Endometrium (tissue), 2 donors: ENCODE results near the gene USH1C.

Experiments
- FAIRE-seq: peaks from 2 replicates; lab custom pipeline; 2012; peaks lifted over from hg19 to GRCh38; lab: Jason Lieb, UNC
- donor health status: control.
- donor health status: control.

Gene USH1C

DNA sequence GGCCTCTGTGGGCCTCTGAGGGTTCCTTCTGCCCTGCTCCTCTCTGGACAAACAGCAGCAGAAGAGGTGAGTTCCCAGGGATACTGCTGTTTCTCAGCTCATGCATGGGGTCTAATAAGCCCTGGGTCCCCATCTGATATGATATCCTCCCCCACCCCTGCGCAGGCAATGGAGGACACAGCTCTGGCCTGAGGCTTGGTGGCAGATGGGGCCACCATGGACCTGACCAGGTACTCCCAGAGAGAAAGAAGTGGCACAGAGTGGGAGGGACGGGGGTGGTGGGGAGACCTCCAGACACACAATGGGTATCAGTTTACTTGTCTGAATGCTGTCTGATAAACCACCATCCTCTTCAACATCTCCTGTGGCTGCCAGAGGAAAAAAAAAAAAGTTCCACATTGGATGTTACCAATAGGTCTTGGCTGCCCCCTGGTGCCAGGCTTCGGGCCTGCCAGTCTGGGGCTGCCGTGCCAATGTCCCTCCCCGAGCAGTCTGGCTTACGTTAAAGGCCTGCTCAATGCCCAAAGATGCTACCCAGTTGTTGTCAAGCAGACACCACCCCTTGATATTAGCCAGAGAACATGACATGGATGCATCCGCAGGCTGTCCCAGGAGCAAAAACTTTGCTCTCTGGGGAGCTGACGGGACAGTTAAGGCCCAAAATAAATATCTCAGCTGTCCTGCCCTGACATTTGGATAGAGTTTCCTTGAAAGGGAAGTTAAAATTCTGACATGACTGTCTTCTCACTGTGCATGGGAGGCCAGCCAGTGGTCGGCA, 39.7 kb downstream of the USH1C start:
- FAIRE-seq = no peak

DNA sequence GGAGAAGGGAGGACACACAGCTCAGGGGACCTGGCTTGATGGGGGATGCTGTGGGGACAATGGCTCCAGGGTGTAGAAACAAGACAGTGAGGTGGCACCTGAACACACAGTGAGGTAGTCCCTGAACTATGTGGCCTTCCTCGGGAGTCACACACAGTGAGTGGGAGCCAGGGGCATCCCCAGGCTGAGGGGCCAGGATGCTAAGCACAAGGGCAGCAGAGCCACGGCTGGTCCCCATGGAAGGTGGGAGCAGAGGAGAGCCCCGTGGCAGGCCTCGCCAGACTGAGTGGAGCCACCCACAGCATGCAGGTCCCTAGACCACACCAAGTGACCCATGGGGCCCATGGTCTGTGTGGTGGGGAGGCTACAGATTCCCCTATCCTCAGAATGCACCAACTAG, 41.6 kb downstream of the USH1C start:
- FAIRE-seq = no peak

GRCh38 chr11:17500673-17501072, 43.5 kb downstream of the USH1C start:
- FAIRE-seq = no peak

DNA sequence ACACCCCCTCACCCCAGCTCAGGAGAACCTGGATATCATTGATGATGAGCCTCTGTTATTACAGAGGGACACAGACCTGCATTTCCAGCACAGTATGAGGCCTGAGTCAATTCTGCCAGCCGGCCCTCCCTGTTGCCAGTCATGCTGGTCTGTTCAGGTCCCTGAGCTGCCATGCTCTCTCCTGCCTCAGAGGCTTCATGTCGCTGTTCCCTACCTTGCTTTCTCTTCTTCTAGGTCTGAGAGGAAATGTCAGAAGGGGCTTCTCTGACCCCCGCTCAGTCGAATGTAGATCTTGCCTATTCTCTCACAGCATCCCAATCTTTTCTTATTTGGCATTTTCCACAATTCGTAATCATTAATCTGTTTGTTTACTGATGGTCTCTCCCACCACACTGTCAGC, 45.7 kb downstream of the USH1C start:
- FAIRE-seq = no peak

- FAIRE-seq = no peak
These were observed 46.2 kb downstream of the USH1C start for GRCh38 chr11:17498058-17498457.

DNA sequence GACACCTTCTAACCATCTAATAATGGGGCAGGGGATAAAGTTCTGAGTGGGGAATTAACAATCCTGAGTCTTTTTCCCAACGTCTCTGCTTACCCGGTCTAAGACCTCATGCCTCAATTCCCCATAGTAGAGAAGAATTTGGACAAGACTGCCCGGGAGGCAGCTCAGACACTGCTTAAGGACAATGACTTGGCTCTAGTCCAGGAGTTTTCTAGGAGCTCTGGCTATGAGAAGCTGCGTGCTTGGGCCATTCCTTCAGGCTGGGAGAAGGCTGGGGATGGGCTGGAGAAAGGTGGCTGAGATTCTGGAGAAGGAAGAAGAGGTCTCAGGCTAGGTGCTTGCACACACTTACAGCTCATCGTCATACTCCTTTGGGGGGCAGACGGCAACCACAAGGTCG, 47.8 kb downstream of the USH1C start:
- FAIRE-seq = no peak

GRCh38 chr11:17494019-17494418, 50.2 kb downstream of the USH1C start:
- FAIRE-seq = no peak

DNA sequence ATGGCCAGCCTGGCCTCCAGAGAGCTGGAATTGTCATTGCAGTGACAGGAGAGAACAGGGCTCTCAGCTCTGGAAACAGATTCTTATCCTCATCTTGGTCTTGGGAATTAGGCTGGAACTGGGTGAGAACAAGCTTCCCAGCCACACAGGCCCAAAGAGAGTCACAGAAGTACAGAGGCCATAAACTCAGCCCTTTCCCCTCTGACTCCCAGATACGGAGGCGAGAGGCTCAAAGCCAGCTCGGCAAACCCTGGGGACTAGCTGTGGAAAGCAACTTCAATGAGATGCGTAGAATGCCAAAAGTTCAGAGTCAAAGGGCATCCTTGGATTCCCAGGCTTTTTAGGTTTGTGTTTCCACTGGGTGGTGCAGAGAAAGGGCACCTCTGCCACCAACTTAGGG, 53.3 kb downstream of the USH1C start:
- no peak for FAIRE-seq

DNA sequence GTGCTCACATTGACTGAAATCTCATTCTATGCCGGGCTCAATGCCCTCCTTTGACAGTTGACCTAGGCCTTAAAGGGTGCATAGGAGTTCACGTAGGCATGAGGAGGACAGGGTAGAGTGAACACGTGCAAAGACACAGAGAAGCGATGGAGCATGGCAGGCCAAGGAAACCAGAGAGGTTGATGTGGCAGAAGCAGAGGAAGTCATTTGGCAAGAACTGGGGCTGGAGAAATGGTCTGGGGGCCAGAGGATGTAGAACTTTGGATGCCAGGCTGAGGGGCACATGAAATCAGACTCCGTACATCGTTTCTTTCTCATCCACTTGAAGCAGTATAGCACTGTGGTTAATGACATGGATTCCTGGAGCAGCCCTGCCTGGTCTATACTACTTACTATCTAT, 54.0 kb downstream of the USH1C start:
- FAIRE-seq = no peak

DNA sequence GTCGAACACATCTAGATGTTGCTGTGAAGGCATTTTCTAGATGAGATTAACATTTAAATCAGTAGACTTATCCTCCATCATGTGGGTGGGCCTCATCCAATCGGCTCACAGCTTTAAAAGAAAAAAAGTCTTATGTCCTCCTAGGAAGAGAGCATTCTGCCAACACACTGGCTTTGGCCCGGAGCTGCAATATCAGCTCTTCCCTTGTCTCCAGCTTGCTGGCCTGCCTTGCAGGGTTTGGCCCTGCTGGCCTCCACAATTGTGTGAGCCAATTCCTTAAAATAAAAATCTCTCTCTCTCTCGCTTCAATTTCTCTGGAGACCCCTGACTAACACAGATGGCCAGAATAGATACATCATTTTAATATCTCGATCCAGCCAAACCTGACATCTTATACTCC, 54.5 kb downstream of the USH1C start:
- no peak for FAIRE-seq

DNA sequence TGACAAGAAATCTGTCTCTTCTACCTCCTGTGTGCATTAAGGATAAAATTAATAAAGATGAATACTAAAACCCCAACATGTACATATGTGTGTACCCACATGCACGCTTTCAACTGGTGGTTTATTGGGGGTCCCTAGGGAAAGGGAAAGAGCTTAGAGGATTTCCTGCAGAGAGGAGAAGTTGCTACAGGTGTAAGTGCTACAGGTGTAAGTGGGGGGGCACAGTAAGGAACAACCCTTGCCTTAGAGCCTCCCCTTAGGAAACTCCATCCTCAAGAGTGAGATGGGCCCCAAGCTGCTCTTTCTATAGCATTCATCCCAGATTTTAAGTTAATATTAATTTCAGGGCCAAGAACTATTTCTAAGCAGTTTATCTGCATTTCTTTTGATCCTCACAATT, 55.7 kb downstream of the USH1C start:
- FAIRE-seq = no peak

GRCh38 chr11:17486646-17487045, 57.6 kb downstream of the USH1C start:
- FAIRE-seq = no peak

GRCh38 chr11:17483505-17483904, 60.7 kb downstream of the USH1C start:
- no peak for FAIRE-seq

DNA sequence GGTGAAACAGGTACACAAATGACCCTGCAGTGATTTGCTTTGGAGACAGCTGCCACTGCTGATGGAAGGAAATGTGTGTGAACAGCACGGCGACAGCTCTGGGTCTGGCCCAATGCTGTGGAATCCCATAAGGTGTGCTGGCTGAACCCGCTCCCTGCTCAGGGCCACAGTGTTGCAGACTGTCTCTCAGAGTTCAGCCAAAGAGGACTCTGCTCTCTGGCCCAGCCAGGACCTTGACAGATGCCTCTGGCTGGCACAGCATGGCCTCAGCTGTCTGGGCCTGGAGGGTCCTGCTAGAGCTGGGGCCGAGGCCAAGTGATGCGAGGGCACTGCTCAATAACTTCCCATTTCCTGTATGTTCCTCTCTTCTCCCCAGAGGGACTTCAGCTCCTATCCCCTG, 62.3 kb downstream of the USH1C start:
- FAIRE-seq = no peak

DNA sequence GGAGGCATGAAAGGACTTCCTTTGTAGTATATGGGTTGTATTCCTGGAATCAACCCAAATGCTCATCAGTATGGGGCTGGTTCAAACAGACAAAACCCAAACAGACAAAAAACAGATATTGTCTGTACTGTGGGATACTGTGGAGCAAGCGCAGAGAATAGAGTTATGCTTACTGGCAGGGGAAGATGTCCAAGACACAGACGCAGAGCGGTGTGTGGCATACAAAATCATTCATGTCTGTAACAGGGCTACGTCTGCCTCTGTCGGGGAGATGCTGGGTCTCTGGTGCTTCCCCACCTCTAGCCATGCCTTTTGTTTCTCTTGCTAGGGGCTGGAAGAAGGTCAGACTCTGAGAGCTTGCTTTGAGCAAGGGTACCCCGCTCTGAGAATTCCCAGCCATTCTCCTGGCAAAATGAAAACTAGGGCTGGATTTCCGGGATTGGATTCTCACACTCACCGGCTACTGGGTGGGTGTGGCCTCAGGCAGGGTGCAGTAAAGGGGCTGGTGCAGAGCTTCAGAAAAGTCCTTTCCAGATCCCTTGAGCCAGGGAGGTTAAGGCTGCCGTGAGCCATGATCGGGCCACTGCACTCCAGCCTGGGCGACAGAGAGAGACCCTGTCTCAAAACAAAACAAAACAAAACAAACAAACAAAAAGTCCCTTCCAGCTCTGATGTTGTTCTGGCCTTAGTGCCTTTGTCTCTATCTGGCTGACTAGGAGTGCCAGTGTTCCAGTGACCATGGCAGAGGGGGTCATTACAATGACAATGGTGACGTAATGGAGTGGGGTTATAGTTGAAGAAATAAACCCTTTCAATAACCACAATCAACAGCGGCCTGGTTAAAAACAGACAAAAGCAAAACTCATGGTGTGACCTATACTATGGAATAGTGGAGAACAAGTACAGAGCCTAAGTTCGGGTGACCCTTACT, 64.7 kb downstream of the USH1C start:
- no peak for FAIRE-seq

DNA sequence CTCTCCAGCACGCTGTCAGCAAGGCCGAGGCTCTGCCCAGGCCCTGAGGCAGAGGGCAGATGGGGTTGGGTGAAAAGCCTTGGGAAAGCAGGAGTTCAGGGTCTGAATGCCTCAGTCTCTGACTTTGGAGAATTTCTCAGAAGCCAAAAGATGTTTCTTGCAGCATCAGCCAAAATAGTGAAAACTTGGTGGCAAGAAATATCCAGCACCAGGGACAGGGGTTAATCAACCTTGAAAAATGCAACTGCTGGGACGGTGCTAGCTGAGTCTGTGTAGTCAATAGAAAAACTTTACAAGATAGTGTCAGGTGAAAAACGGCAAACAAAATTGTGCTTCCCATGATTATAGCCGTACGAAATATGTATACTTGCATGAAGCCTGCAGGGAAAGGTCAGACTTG, 66.1 kb downstream of the USH1C start:
- FAIRE-seq = no peak

DNA sequence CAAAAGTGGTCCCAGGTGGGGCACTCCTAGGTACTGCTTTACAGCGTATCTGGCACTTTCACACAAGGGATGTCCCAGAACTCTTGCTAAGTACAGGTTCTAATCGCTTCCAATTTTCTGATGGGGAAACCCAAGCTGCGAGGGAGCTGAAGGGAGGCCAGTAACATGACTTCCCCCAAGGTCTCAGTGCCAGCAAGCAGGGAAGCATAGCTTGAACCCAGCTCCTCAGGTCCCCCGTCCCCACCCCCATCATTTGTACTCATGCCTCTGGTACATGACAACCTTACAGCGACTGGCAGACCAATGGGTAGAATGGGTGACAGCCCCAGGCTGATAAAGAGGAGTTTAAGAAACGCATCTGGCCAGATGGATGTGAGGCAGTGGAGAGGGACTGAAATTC, 66.9 kb downstream of the USH1C start:
- no peak for FAIRE-seq

DNA sequence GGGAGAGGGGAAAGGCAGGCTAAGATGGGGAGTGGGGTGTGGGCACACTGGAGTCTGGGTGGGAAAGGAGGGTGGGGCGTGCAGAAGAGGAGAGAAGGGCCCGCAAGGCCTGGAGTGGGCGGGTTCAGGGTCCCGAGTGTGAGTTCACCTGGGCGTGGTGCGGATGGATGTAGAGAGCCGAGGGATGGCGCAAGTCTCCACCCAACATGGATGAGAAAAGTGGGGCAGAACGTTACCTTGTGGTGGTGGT, 67.2 kb downstream of the USH1C start:
- FAIRE-seq = no peak

GRCh38 chr11:17476317-17477083, 67.7 kb downstream of the USH1C start, which contains the start of gene ABCC8:
ABCC8 (minus strand) TSS chr11:17476845; CDS start chr11:17476776, 69 bp downstream.
- FAIRE-seq = no peak

DNA sequence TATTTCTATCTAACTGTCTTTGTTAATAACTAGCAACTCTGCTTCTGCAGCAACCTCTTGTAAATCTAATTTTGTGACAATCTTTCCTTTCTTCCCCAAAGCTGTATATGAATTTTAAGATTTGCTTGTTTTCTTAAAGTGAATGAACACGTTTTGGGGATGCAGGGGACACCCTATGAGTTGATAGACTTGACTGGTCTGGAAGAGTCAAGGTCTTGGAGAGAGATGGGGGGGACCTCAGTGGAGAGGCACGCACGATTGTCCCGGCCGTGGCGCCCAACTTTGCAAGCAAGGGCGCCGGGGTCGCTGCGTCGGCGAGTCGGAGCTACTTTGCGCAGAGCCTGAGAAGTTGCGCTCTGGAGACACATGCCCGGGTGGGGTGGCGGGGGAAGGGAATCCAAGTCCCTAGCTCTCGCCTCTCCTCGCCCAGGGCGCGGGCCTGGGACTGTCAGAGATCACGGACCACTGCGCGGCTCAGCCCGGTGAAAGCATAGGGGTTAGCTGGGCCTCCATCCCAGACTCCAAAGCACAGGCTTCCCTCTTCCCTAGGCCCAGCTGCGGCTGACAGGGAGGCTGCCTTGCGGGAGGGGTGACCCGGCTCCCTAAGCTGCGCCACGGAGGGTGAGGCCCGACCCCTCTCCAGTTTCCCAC, 68.4 kb downstream of the USH1C start:
- FAIRE-seq = no peak

GRCh38 chr11:17473071-17473744, 71.0 kb downstream of the USH1C start:
- FAIRE-seq = no peak

GRCh38 chr11:17472467-17472866, 71.7 kb downstream of the USH1C start:
- FAIRE-seq = no peak
